Activated CD4-positive, alpha-beta T cell treated with anti-CD3 and anti-CD28 coated beads, Interleukin-10, Interleukin-2, amounts not matched to agents 100 ng/mL and 50 ng/mL, durations not matched to agents 16 hours and 8 hours (primary cell): ENCODE measurements around the gene AKR1A1.
"Not testable (repeated sequence)": the region's sequence is repeated elsewhere in the genome, so short reads cannot be mapped to it uniquely, and the experiment has no call there.

Source experiments
- DNase-seq: peaks from one replicate; pipeline ENCODE4 v3.0.0-alpha.2; 2020

The AKR1A1 gene

GRCh38 chr1:45550401-45551351, at the start of gene AKR1A1:
TSS of gene AKR1A1 (plus strand) at chr1:45550826. CDS start at chr1:45561795, 10,969 bp downstream.
- DNase-seq, result peak; percentile 95

GRCh38 chr1:45501505-45501859, 49.1 kb upstream of the AKR1A1 start:
- DNase-seq, result no peak

GRCh38 chr1:45503462-45504360, 46.9 kb upstream of the AKR1A1 start:
- no peak for DNase-seq

- no peak for DNase-seq
Observed at GRCh38 chr1:45507195-45507594, 43.4 kb upstream of the AKR1A1 start.

- DNase-seq, result no peak
Observed at GRCh38 chr1:45507893-45508292, 42.7 kb upstream of the AKR1A1 start.

GRCh38 chr1:45508295-45509151, 42.1 kb upstream of the AKR1A1 start:
- DNase-seq, result no peak

GRCh38 chr1:45510036-45510971, 40.3 kb upstream of the AKR1A1 start:
- DNase-seq, result no peak

- no peak for DNase-seq
Observed at GRCh38 chr1:45510972-45511527, 39.6 kb upstream of the AKR1A1 start.

- peak; percentile 70 for DNase-seq
Observed at GRCh38 chr1:45512641-45513054, 38.0 kb upstream of the AKR1A1 start.

GRCh38 chr1:45513532-45514260, 36.9 kb upstream of the AKR1A1 start:
- not testable (repeated sequence) for DNase-seq

- no peak for DNase-seq
Observed at GRCh38 chr1:45516036-45516435, 34.6 kb upstream of the AKR1A1 start.

- no peak for DNase-seq
Observed at GRCh38 chr1:45516465-45516864, 34.2 kb upstream of the AKR1A1 start.

- DNase-seq, result not testable (repeated sequence)
Observed at GRCh38 chr1:45518366-45518765, 32.3 kb upstream of the AKR1A1 start.

- no peak for DNase-seq
Observed at GRCh38 chr1:45518910-45519309, 31.7 kb upstream of the AKR1A1 start.

GRCh38 chr1:45519774-45520173, 30.9 kb upstream of the AKR1A1 start:
- DNase-seq, result not testable (repeated sequence)

- DNase-seq, result peak; percentile 99
Observed at GRCh38 chr1:45521413-45522323, 29.0 kb upstream of the AKR1A1 start, which contains the start of gene PRDX1. TSS of gene PRDX1 (minus strand) at chr1:45521884. CDS start at chr1:45519043, 2,841 bp downstream.

GRCh38 chr1:45522324-45523104, 28.1 kb upstream of the AKR1A1 start:
- peak; percentile 77 for DNase-seq

- DNase-seq, result peak; percentile 52
Observed at GRCh38 chr1:45523516-45523915, 27.1 kb upstream of the AKR1A1 start.
